AG04449 (cell line): ENCODE measurements around the gene SORL1.
A peak's percentile ranks its signal among the peaks of the same experiment; 100 is the strongest.

Source experiments
- CTCF ChIA-PET: fragments of 350-600 bp; formaldehyde crosslinking; extraction: SDS; loops from one replicate; lab custom pipeline; 2021; ENCODE audit warnings: antibody characterized with exemption; lab: Yijun Ruan, JAX
- POLR2A ChIA-PET: fragments of 400-600, 350-600 bp; formaldehyde crosslinking; extraction: SDS; loops from one replicate; lab custom pipeline; 2020; ENCODE audit warnings: antibody characterized with exemption, inconsistent platforms; lab: Yijun Ruan, JAX
- DNase-seq: peaks from one replicate; pipeline ENCODE4 v3.0.0-alpha.2; 2010; ENCODE audit warnings: low read depth, low spot score
- H3K4me3 ChIP-seq: 2 replicates; pipeline ENCODE4 v1.5.1; 2011; ENCODE audit warnings: low read depth, mild to moderate bottlenecking, control low read depth, low read length
- TF ChIP-seq, protein P1 (sequence below): IDR thresholded peaks from one replicate; pipeline ENCODE4 v1.5.1; 2011; ENCODE audit warnings: mild to moderate bottlenecking, moderate library complexity, low read length, control low read depth, inconsistent platforms; ENCODE audit not compliant: insufficient read depth; ENCODE audit errors: missing control alignments

The SORL1 gene

DNA sequence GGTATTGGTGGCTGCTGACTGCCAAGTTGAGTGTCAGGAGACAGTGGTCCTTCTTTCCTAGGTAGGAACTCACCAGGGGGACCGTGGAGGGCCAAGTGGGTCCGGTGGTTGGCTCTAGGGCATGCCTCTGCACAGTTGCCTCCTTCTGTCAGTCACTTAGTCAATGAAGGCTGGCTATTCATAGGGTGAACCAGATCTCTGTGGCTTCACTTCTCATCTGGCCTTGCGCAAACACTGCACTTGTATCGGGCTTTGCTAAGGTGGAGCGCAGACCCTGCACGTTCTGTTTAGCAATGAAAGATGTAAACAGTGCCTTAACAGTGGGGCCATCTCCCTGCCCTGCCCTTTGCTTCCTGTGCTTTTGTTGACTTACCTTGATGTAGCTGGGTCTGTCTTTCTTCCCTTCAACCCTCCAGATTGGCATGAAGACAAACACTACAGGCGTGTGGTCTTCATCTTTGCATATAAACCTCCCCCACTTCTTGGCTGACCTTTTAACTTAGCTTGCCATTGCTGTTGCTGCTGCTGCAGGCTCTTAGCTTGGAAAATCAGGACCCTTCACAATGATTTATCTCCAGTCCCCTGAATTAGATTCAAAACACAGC, 7.4 kb downstream of the SORL1 start:
- DNase-seq = no peak

DNA sequence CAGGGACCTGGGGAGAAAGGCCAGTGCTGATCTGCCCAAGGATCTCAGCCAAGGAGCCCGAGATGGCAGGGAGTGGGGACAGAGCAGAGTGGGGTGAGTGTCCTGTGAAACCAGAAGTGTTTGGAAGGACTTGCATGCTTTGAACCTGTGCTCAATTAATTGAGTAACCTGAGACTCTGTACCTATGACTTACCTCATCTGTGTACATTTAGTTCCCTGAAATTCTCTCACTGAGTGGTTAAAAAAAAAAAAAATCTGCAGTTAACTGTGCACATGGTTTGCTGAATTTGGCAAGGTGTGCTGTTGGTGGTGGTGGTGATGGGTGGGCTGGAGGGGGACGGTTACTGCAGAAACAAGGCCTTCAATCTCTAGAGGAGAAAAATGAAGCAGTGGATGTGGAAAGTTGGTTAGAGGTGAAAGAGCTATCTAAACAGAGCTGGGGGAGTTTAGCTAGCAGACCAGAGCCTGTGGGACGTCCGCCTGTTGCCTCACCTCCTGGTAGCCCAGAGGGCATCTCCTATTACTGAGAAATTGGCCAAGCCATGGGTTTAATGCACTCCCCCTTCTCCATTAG, 8.9 kb downstream of the SORL1 start:
- ChIA-PET CTCF (interaction anchor here (1.6 kb wide), 1 partner anchor 10 kb away, joined by 4 read pairs; no protein-coding TSS in a partner anchor), POLR2A (no interaction called here)
- DNase-seq = no peak
- H3K4me3 ChIP-seq = no peak overlapping the region
- TF ChIP-seq, protein P1, sequence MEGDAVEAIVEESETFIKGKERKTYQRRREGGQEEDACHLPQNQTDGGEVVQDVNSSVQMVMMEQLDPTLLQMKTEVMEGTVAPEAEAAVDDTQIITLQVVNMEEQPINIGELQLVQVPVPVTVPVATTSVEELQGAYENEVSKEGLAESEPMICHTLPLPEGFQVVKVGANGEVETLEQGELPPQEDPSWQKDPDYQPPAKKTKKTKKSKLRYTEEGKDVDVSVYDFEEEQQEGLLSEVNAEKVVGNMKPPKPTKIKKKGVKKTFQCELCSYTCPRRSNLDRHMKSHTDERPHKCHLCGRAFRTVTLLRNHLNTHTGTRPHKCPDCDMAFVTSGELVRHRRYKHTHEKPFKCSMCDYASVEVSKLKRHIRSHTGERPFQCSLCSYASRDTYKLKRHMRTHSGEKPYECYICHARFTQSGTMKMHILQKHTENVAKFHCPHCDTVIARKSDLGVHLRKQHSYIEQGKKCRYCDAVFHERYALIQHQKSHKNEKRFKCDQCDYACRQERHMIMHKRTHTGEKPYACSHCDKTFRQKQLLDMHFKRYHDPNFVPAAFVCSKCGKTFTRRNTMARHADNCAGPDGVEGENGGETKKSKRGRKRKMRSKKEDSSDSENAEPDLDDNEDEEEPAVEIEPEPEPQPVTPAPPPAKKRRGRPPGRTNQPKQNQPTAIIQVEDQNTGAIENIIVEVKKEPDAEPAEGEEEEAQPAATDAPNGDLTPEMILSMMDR = no peak

More for the DNA sequence above, 7.4 kb downstream of the SORL1 start:
- TF ChIP-seq, protein P1 = no peak
- no peak overlapping the region for H3K4me3 ChIP-seq
- POLR2A ChIA-PET = no interaction called here
- CTCF ChIA-PET = interaction anchor here (1.6 kb wide), 1 partner anchor 8 kb away, joined by 4 read pairs; no protein-coding TSS in a partner anchor

- ChIA-PET CTCF (interaction anchor here (0.9 to 1.2 kb wide), 2 partner anchors 9 to 11 kb away, joined by 3 to 4 read pairs; partner anchors contain the start of gene SORL1-AS1), POLR2A (no interaction called here)
- TF ChIP-seq, protein P1 = no peak
- DNase-seq = no peak
- H3K4me3 ChIP-seq = no peak overlapping the region
Observed at GRCh38 chr11:121461843-121462242, 9.7 kb downstream of the SORL1 start.

DNA sequence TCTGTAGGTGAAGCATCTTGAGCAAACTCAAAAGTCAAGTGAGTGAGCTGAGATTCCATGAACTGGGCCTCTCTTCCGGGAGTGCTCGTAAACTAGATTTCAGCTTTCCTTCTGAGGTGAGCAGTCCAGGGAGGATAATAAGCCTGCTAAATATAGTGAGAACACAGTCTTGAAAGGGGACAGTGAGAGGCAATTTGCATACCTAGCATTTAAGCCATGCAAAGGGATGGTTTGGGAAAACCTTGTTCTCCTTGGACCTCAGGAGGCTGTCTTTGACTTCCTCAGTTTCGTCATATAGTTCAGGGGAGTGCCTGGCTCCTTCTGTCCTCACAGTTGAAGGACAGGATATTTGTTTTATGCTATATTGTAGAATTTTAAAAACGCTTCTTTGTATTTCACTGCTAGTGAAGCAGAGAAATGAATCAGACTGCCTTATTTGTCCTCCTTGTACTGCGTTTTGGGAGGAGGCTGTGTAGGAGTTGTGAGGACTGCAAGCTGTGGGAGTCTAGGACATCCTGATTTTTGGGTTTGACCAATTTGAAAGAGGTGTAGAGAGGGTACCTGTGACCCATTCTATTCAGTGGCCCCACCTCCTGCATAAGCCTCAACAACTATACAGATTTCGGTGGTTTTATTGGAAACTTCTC, 11.7 kb downstream of the SORL1 start:
- no peak for DNase-seq
- CTCF ChIA-PET = interaction anchor here (1.2 to 1.8 kb wide), 3 partner anchors 10 to 69 kb away, joined by 4 to 6 read pairs (median 5); partner anchors contain the start of gene SORL1-AS1
- POLR2A ChIA-PET = interaction anchor here (1.1 kb wide), 1 partner anchor 17 kb away, joined by 3 read pairs; no protein-coding TSS in a partner anchor
- no peak overlapping the region for H3K4me3 ChIP-seq
- TF ChIP-seq, protein P1 = no peak

DNA sequence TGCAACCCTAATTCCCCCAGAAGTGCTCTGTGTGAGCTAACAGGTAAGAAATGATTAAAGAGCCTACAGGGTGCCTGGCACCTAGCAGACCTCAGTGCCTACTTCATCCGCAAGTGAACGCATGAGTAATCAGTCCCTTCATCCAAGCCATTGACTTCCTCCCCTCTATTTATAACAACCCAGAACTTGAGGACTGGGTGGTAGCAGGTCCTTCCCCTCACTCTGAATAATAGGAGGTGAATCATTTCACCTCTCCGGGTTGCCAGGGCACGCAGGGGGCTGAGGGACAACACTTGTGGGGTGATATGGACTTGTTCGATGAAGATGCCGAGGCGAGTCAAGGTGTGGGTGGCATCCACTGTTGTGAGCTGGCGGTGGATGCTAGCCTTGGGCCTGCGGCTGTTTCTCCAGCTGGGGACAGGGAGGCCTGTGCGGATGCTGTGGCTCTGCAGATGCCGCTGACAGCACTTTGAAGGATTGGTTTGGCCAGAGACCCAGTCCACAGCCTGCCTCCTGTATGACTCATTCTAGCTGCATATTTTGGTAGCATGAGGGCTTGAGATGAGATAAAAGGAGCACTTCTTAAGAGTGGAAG, 12.3 kb downstream of the SORL1 start:
- peak; percentile 59 for DNase-seq
- TF ChIP-seq, protein P1 = no peak
- ChIA-PET POLR2A (interaction anchor here (1.1 kb wide), 1 partner anchor 17 kb away, joined by 3 read pairs; no protein-coding TSS in a partner anchor), CTCF (interaction anchor here (0.8 to 1.8 kb wide), 4 partner anchors 10 to 69 kb away, joined by 3 to 6 read pairs (median 4); partner anchors contain the start of gene SORL1-AS1)
- no peak overlapping the region for H3K4me3 ChIP-seq
